Prostate gland (tissue), 2 donors: ENCODE data around the gene RASL10B. TPM values are rescaled to one million over a fixed set of nuclear protein-coding genes. Genes with fewer than 3 reads are reported as not detected.

ENCODE experiments used
- DNase-seq: peaks from one replicate; pipeline ENCODE4 v3.0.0-alpha.2; 2019; ENCODE audit warnings: low spot score
- H3K27ac ChIP-seq, 2 donors: fragments of 200-600 bp; sonication (generic); 2 replicates each; pipeline ENCODE4 v1.5.1; 2017 to 2019
- H3K27me3 ChIP-seq: fragments of 200-600 bp; sonication (generic); replicated peaks from 2 replicates; pipeline ENCODE4 v1.5.1; 2019; ENCODE audit not compliant: insufficient read depth
- H3K36me3 ChIP-seq, 2 donors: fragments of 200-600 bp; sonication (generic); 1 replicate in 1 of 2; 2 replicates in 1 of 2; pipeline versions ENCODE4 v1.5.1 to v1.8.1; 2017 to 2019
- H3K4me1 ChIP-seq: fragments of 200-600 bp; sonication (generic); replicated peaks from 2 replicates; pipeline ENCODE4 v1.5.1; 2019
- H3K4me3 ChIP-seq, 2 donors: fragments of 200-600 bp; sonication (generic); 2 replicates each; pipeline ENCODE4 v1.5.1; 2017 to 2019
- H3K9me3 ChIP-seq: fragments of 200-600 bp; sonication (generic); 2 replicates; pipeline ENCODE4 v1.5.1; 2017
- CTCF ChIP-seq, 4 experiments: fragments of 200-600 bp in 2 of 4; fragments of 450-650 bp in 2 of 4; sonication (generic) in 2 of 4; IDR thresholded peaks; 1 replicate in 3 of 4; 2 replicates in 1 of 4; pipeline ENCODE4 v1.5.1; 2016 to 2019; ENCODE audit warnings: antibody characterized with exemption in 4 of 4, mild to moderate bottlenecking in 2 of 4, moderate library complexity in 2 of 4
- POLR2A ChIP-seq: fragments of 450-650 bp; IDR thresholded peaks from one replicate; pipeline ENCODE4 v1.6.1; 2016; ENCODE audit warnings: antibody characterized with exemption, mild to moderate bottlenecking
- POLR2AphosphoS5 ChIP-seq: sonication (generic); formaldehyde crosslinking; IDR thresholded peaks from one replicate; pipeline ENCODE4 v1.6.1; 2017; ENCODE audit warnings: antibody characterized with exemption
- WGBS: methylation state at CpG from one replicate; pipeline ENCODE4 v1.1.5; 2018; 5-methylcytosine and 5-hydroxymethylcytosine counted together
- intact Hi-C: fragments of 100-400 bp; cut with DNase I; formaldehyde crosslinking; loops from one replicate; pipeline ENCODE4 v1.14.2; 2022
- total RNA-seq, 2 donors: library from RNA; depleted of rRNA; stranded (reverse); fragments of >200 nt; gene quantifications; one replicate each; pipeline ENCODE4 v1.1.0, GENCODE V29; 2016

The RASL10B gene
- total RNA-seq, 2 donors from 2014 or later, result 5.4 to 7.2 TPM

GRCh38 chr17:35768797-35769196 is 37.4 kb downstream of the RASL10B start:
- no peaks in the 10 kb centered on the region for H3K27me3 ChIP-seq
- WGBS, result 88% methylated on average over 2 of the region's 2 CpGs
- intact Hi-C loops, result no loop called here
- H3K27ac ChIP-seq, result no peak overlapping the region
- no peak overlapping the region for H3K4me3 ChIP-seq
- peaks cover 4% of the 10 kb centered on the region for H3K4me1 ChIP-seq
- no peaks in the 10 kb centered on the region for H3K9me3 ChIP-seq
- TF ChIP-seq POLR2A, result no peak
- no peak for TF ChIP-seq POLR2AphosphoS5
- TF ChIP-seq CTCF (IDR thresholded peaks at IDR 0.05), result no peak
- no peaks in the 10 kb centered on the region for H3K36me3 ChIP-seq
- no peak for DNase-seq

- intact Hi-C loops, result no loop called here
- Histone ChIP-seq H3K4me1 (no peaks in the 10 kb centered on the region), H3K36me3 (no peaks in the 10 kb centered on the region), H3K27ac (no peak overlapping the region), H3K27me3 (no peaks in the 10 kb centered on the region), H3K4me3 (no peak overlapping the region), H3K9me3 (no peaks in the 10 kb centered on the region)
- WGBS, result 94% methylated on average over 48 of the region's 48 CpGs
- TF ChIP-seq POLR2AphosphoS5 (no peak), CTCF (IDR thresholded peaks at IDR 0.05) (no peak), POLR2A (no peak)
- no peak for DNase-seq
These were observed 38.6 kb downstream of the RASL10B start for GRCh38 chr17:35769895-35770486.

- DNase-seq, result no peak
- Histone ChIP-seq H3K27me3 (no peaks in the 10 kb centered on the region), H3K9me3 (no peaks in the 10 kb centered on the region), H3K27ac (peak overlapping the region in 1 of 2 donors; percentile 46), H3K4me3 (no peak overlapping the region), H3K4me1 (no peaks in the 10 kb centered on the region), H3K36me3 (no peaks in the 10 kb centered on the region)
- TF ChIP-seq POLR2AphosphoS5 (no peak), CTCF (IDR thresholded peaks at IDR 0.05) (no peak), POLR2A (no peak)
- 92% methylated on average over 19 of the region's 20 CpGs for WGBS
- intact Hi-C loops, result no loop called here
These were observed 41.7 kb downstream of the RASL10B start for GRCh38 chr17:35773129-35773528.

GRCh38 chr17:35773679-35774425 is 42.4 kb downstream of the RASL10B start:
- 35% methylated on average over 10 of the region's 10 CpGs for WGBS
- no peaks in the 10 kb centered on the region for H3K27me3 ChIP-seq
- intact Hi-C loops, result no loop called here
- no peak overlapping the region for H3K4me3 ChIP-seq
- H3K36me3 ChIP-seq, result no peaks in the 10 kb centered on the region
- DNase-seq, result no peak
- no peak for TF ChIP-seq POLR2A
- no peak for TF ChIP-seq POLR2AphosphoS5
- TF ChIP-seq CTCF (IDR thresholded peaks at IDR 0.05), result no peak
- H3K4me1 ChIP-seq, result no peaks in the 10 kb centered on the region
- no peaks in the 10 kb centered on the region for H3K9me3 ChIP-seq
- peak overlapping the region; percentile 26 to 46 for H3K27ac ChIP-seq

GRCh38 chr17:35774499-35774898 is 43.1 kb downstream of the RASL10B start:
- no peaks in the 10 kb centered on the region for H3K27me3 ChIP-seq
- TF ChIP-seq POLR2AphosphoS5, result peak; percentile 41
- no peak for TF ChIP-seq POLR2A
- no peaks in the 10 kb centered on the region for H3K4me1 ChIP-seq
- intact Hi-C loops, result no loop called here
- no peaks in the 10 kb centered on the region for H3K9me3 ChIP-seq
- peak; percentile 33 for DNase-seq
- no peaks in the 10 kb centered on the region for H3K36me3 ChIP-seq
- no peak overlapping the region for H3K4me3 ChIP-seq
- WGBS, result 27% methylated on average over 5 of the region's 5 CpGs
- H3K27ac ChIP-seq, result peak overlapping the region; percentile 46 to 56
